NCI-H1694 (cell line): ENCODE data around the gene WASHC3.
"Not testable (repeated sequence)": the region's sequence is repeated elsewhere in the genome, so short reads cannot be mapped to it uniquely, and the experiment has no call there.

Experiments used
- DNase-seq: peaks from one replicate; lab custom pipeline; 2025; lab: John Stamatoyannopoulos, UW

WASHC3 gene

GRCh38 chr12:102061560-102062418, at the start of gene WASHC3:
TSS of gene WASHC3 (minus strand) at chr12:102061991. CDS start at chr12:102061962, 29 bp downstream.
- DNase-seq = peak; percentile 88

GRCh38 chr12:102110782-102111181, 49.0 kb upstream of the WASHC3 start:
- DNase-seq = no peak

- no peak for DNase-seq
Measured at GRCh38 chr12:102107970-102108369, 46.2 kb upstream of the WASHC3 start.

- DNase-seq = no peak
Measured at GRCh38 chr12:102106905-102107304, 45.1 kb upstream of the WASHC3 start.

- DNase-seq = no peak
Measured at GRCh38 chr12:102096855-102097254, 35.1 kb upstream of the WASHC3 start.

- peak; percentile 43 for DNase-seq
Measured at GRCh38 chr12:102095677-102096263, 34.0 kb upstream of the WASHC3 start.

GRCh38 chr12:102093319-102093718, 31.5 kb upstream of the WASHC3 start:
- no peak for DNase-seq

- DNase-seq = not testable (repeated sequence)
Measured at GRCh38 chr12:102089228-102089835, 27.5 kb upstream of the WASHC3 start.

GRCh38 chr12:102080842-102081241, 19.1 kb upstream of the WASHC3 start:
- DNase-seq = no peak

GRCh38 chr12:102072092-102072491, 10.3 kb upstream of the WASHC3 start:
- DNase-seq = not testable (repeated sequence)

GRCh38 chr12:102069707-102070106, 7.9 kb upstream of the WASHC3 start:
- DNase-seq = no peak

GRCh38 chr12:102067574-102068258, 5.9 kb upstream of the WASHC3 start:
- DNase-seq = no peak

- no peak for DNase-seq
Measured at GRCh38 chr12:102064476-102064875, 2.7 kb upstream of the WASHC3 start.

- no peak for DNase-seq
Measured at GRCh38 chr12:102063069-102063468, 1.3 kb upstream of the WASHC3 start.

GRCh38 chr12:102062419-102062806, 622 bp upstream of the WASHC3 start:
- DNase-seq = no peak

- DNase-seq = no peak
Measured at GRCh38 chr12:102061096-102061559, 663 bp downstream of the WASHC3 start.

- no peak for DNase-seq
Measured at GRCh38 chr12:102059343-102059742, 2.4 kb downstream of the WASHC3 start.

- no peak for DNase-seq
Measured at GRCh38 chr12:102054345-102054744, 7.4 kb downstream of the WASHC3 start.

GRCh38 chr12:102053062-102053349, 8.8 kb downstream of the WASHC3 start:
- DNase-seq = no peak

- no peak for DNase-seq
Measured at GRCh38 chr12:102052192-102053061, 9.4 kb downstream of the WASHC3 start.

- DNase-seq = no peak
Measured at GRCh38 chr12:102051431-102051965, 10.3 kb downstream of the WASHC3 start.
